AG09319 (cell line): Measurements from ENCODE around the gene FOXP4.

Source experiments
- DNase-seq: peaks from one replicate; pipeline ENCODE4 v3.0.0-alpha.2; 2010; ENCODE audit warnings: low read depth; ENCODE audit errors: extremely low read depth
- CTCF ChIP-seq: IDR thresholded peaks from 2 replicates; pipeline ENCODE4 v1.5.1; 2011; ENCODE audit warnings: low read depth, mild to moderate bottlenecking, inconsistent platforms, low read length, moderate library complexity

FOXP4 gene

GRCh38 chr6:41548098-41548840 lies 2.1 kb downstream of the FOXP4 start:
- no peak for DNase-seq
- TF ChIP-seq CTCF, result no peak

GRCh38 chr6:41548841-41549642 lies 2.9 kb downstream of the FOXP4 start:
- no peak for TF ChIP-seq CTCF
- no peak for DNase-seq

- TF ChIP-seq CTCF, result no peak
- DNase-seq, result no peak
Measured at GRCh38 chr6:41549673-41550072, 3.5 kb downstream of the FOXP4 start.

GRCh38 chr6:41551086-41551700 lies 5.0 kb downstream of the FOXP4 start:
- no peak for TF ChIP-seq CTCF
- DNase-seq, result no peak

- TF ChIP-seq CTCF, result no peak
Measured at GRCh38 chr6:41551857-41552256, 5.7 kb downstream of the FOXP4 start.

GRCh38 chr6:41552723-41553122 lies 6.5 kb downstream of the FOXP4 start:
- no peak for TF ChIP-seq CTCF
- DNase-seq, result no peak

More at GRCh38 chr6:41551857-41552256, 5.7 kb downstream of the FOXP4 start:
- DNase-seq, result no peak
